Chondrocyte (in vitro differentiated cells): ENCODE results near the gene LRRC31. TPM values are rescaled to one million over a fixed set of nuclear protein-coding genes. Genes with fewer than 3 reads are reported as not detected.

Source experiments
- DNase-seq: peaks from one replicate; pipeline ENCODE4 v3.0.0; 2021; ENCODE audit warnings: mixed read lengths, low spot score
- H3K27ac Mint-ChIP-seq: one replicate; pipeline ENCODE4 v1.8.0; 2021; ENCODE audit warnings: mild to moderate bottlenecking, moderate library complexity, mixed read lengths; ENCODE audit not compliant: unreplicated experiment
- H3K27me3 Mint-ChIP-seq: 2 replicates; pipeline ENCODE4 v1.8.0; 2021; ENCODE audit warnings: low read depth, mixed read lengths
- H3K36me3 Mint-ChIP-seq: 2 replicates; pipeline ENCODE4 v1.8.0; 2021; ENCODE audit warnings: low read depth, mixed read lengths
- H3K4me1 Mint-ChIP-seq: 2 replicates; pipeline ENCODE4 v1.8.0; 2021; ENCODE audit warnings: low read depth, mild to moderate bottlenecking, mixed read lengths
- H3K4me3 Mint-ChIP-seq: one replicate; pipeline ENCODE4 v1.8.0; 2021; ENCODE audit warnings: mild to moderate bottlenecking, moderate library complexity, mixed read lengths; ENCODE audit not compliant: unreplicated experiment
- H3K9me3 Mint-ChIP-seq: 2 replicates; pipeline ENCODE4 v1.8.0; 2021; ENCODE audit warnings: low read depth, mixed read lengths
- total RNA-seq: library from RNA; stranded (reverse); gene quantifications from 3 replicates; pipeline ENCODE4 v1.2.1, GENCODE V29; 2021
- TF ChIP-seq, protein P1 (sequence below): fragments of 200-600 bp; sonication (generic); IDR thresholded peaks from 2 replicates; pipeline ENCODE4 v1.5.0; 2021; ENCODE audit warnings: antibody characterized with exemption, mild to moderate bottlenecking, moderate library complexity

LRRC31 gene
- total RNA-seq, 1 donor from 2014 or later, result not detected

DNA sequence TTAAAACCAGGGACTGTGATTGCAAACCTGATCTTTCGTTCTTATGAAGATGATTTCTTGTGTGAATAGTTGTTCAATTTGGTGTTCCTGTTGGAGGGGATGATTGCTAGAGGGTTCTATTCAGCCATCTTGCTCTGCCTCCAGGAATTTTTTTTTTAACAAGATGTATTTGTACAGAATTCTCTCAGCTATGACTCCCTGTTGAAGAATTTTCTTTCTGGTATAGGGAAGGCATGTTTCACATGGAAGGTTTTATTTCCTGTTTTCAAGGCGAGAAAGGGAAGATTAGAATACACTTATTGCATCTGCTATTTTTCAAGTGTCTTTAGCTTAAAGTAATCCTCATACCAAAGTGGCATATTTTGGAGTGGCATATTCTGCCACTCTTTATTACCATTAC is 51.4 kb downstream of the LRRC31 start:
- Mint-ChIP-seq H3K27ac (peak overlapping the region; percentile 79), H3K4me3 (no peak overlapping the region), H3K4me1 (peaks cover 18% of the 10 kb centered on the region), H3K9me3 (peaks cover 13% of the 10 kb centered on the region), H3K27me3 (no peaks in the 10 kb centered on the region), H3K36me3 (peaks cover 2% of the 10 kb centered on the region)
- DNase-seq, result no peak
- TF ChIP-seq, protein P1, sequence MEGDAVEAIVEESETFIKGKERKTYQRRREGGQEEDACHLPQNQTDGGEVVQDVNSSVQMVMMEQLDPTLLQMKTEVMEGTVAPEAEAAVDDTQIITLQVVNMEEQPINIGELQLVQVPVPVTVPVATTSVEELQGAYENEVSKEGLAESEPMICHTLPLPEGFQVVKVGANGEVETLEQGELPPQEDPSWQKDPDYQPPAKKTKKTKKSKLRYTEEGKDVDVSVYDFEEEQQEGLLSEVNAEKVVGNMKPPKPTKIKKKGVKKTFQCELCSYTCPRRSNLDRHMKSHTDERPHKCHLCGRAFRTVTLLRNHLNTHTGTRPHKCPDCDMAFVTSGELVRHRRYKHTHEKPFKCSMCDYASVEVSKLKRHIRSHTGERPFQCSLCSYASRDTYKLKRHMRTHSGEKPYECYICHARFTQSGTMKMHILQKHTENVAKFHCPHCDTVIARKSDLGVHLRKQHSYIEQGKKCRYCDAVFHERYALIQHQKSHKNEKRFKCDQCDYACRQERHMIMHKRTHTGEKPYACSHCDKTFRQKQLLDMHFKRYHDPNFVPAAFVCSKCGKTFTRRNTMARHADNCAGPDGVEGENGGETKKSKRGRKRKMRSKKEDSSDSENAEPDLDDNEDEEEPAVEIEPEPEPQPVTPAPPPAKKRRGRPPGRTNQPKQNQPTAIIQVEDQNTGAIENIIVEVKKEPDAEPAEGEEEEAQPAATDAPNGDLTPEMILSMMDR, result no peak

DNA sequence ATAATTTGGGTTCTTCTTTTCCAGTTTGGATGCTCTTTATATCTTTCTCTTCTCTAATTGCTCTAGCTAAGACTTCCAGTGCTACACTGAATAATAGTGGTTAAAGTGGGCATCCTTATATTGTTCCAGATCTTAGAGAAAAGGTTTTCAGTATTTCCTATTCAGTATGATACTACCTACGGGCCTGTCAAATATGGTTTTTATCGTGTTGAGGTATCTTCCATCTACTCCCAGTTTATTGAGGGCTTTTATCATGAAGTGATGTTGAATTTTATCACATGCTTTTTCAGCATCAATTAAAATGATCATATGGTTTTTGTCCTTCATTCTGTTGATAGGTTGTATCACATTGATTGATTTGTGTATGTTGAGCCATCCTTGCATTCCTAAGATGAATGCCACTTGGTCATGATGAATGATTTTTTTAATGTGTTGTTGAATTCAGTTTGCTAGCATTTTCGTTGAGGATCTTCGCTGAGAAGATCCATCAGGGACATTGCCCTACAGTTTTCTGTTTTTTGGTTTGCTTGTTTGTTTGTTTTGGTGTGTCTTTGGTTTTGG is 54.1 kb downstream of the LRRC31 start:
- DNase-seq, result no peak
- Mint-ChIP-seq H3K27ac (no peak overlapping the region), H3K9me3 (peaks cover 13% of the 10 kb centered on the region), H3K36me3 (peaks cover 2% of the 10 kb centered on the region), H3K27me3 (no peaks in the 10 kb centered on the region), H3K4me1 (peaks cover 40% of the 10 kb centered on the region), H3K4me3 (no peak overlapping the region)
- TF ChIP-seq, protein P1, result no peak

DNA sequence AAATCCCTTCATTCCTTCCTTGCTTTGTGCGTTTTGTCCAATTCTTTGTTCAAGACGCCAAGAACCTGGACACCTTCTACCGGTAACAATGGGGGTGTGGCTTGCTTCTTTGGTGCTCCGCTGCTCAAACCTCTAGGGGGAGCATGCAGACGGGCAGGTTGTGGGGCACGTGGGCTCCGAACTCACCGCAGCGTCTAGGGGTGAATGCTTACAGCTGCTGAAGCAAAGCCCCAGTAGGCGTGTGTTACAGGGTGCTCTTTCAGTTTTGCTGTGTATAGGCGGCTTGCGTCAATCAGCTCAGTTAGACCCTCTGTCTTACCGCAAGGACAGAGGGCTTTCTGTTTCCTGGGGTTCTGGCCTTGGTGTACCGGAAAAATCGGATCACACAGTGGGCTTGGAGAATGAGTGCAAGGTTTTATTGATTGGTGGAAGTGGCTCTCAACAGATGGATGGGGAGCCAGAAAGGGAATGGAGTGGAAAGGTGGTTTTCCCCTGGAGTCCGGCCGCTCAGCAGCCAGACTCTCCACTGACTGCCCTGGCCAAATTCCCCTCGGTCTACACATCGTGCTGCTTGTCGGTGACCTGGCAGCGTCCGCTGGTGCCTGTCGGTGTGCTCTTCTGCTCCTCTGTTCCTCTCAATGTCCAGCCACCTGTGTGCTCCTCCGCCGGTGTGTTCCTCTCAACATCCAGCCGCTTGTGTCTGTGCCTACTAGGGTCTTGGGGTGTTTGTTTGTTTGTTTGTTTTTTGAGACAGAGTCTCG is 55.8 kb downstream of the LRRC31 start:
- no peaks in the 10 kb centered on the region for H3K27me3 Mint-ChIP-seq
- H3K4me3 Mint-ChIP-seq, result no peak overlapping the region
- H3K27ac Mint-ChIP-seq, result no peak overlapping the region
- H3K36me3 Mint-ChIP-seq, result peaks cover 2% of the 10 kb centered on the region
- TF ChIP-seq, protein P1, result no peak
- peaks cover 13% of the 10 kb centered on the region for H3K9me3 Mint-ChIP-seq
- no peak for DNase-seq
- peaks cover 37% of the 10 kb centered on the region for H3K4me1 Mint-ChIP-seq

DNA sequence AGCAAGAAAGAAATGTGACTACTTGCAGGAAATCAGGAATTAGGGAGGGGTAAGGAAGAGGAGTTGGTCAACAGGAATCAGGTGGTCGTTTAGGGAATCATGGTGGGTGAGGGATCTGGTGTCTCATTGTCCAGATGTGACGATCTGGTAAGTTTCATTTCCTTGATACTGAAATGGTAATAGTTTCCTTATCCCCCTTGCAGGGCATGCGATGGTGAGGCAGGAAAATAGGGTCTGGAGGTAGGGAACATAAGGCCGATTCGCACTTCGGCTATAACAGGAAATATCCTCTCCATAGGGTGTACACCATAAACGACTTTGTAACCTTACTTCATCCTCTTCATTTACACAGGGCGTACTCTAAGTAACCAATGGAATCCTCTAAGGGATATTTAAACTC is 56.5 kb downstream of the LRRC31 start:
- Mint-ChIP-seq H3K27ac (peak overlapping the region; percentile 65), H3K4me1 (peaks cover 31% of the 10 kb centered on the region), H3K36me3 (peaks cover 3% of the 10 kb centered on the region), H3K9me3 (peaks cover 13% of the 10 kb centered on the region), H3K4me3 (peak overlapping the region; percentile 80), H3K27me3 (no peaks in the 10 kb centered on the region)
- TF ChIP-seq, protein P1, result no peak
- no peak for DNase-seq

DNA sequence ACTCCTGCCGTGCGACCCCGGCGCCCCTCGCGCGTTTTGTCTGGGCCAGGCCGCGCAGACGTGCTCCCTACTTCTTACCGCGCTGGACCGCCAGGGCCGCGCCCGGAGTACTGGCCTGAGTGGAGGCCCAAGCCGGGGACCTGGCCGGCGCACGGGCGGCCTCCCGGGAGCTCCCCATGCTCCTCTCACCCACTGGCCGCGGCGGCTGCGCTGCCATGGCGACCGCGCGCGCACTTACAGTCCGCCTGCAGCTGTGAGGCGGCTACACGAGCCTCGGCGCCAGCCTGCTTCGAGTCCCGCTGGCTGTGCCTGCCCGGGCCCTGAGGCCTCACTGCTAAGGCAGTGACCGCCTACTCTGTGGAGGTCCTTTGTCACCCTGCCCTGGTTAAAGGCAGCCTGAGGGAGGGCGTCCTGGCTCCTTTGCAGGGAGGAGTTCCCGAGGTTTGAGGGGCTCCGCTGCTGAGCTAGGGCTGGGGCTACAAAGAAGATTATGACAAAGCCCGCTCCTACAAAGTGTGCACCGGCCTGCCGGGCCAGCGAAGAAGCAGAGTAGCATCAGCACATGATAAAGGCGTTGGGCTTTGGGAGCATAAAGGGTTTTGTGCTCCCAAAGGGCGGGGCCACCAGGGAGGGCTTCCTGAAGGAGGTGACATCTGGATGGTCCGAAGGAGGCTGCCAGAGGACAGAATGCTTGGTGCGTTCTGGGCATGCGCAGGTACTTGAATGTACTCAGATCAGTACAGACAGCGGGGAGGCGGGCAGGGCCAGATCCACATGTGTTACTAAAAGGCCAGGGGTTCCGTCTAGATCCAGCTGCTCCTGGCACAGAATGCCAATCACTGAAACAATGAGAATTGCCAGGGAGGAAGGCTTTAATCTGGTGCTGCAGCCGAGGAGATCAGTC is 57.2 kb downstream of the LRRC31 start, which contains the start of the genes LRRC34 and LRRIQ4:
Gene LRRC34, minus strand, starts transcription at position 573 of the 904 bp plus-strand sequence. Its CDS starts 356 bp downstream, at position 217.
Gene LRRIQ4, plus strand, starts transcription at position 539 of the 904 bp plus-strand sequence. CDS start 9,052 bp downstream, outside the sequence.
- TF ChIP-seq, protein P1, result no peak
- Mint-ChIP-seq H3K4me3 (peak within 1 kb of the TSS; percentile 80), H3K27ac (peak within 1 kb of the TSS; percentile 80), H3K9me3 (peaks cover 13% of the 10 kb centered on the region), H3K4me1 (peaks cover 24% of the 10 kb centered on the region), H3K27me3 (no peaks in the 10 kb centered on the region), H3K36me3 (peaks cover 4% of the 10 kb centered on the region)
- DNase-seq, result no peak
